ENCODE results near the gene PRSS38.

PRSS38 gene

DNA sequence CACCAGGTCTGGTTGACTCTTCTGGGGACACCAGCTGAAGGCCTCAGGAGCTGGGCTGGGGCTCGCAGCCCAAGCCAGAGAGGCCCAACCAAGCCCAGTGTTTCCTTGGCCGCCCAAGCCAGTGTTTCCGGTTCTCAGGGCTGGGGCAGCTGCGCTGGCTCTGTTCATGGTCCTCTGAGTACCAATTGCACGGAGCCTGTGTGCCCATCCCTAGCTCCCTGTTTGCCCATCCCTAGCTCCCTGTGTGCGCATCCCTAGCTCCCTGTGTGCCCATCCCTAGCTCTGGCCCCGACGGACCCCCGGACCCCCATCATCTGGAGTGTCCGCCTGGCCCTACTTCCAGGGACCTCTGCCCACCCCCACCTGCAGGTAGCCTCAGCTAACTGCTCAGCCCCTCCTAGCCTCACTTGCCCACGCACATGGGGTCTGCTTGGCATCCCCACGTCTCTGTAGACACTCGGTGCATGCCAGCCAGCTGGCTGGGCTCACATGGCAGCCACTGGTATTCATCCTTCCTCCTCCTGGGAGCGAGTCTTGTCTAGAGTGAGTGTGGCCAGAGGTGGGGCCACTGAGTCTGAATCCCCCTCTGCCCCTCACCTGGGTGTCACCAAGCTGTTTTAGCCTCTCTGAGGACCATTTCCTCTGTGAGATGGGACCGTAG, 68.3 kb downstream of the PRSS38 start:
- no peak for TF ChIP-seq CTCF (IDR thresholded peaks at IDR 0.05)
- no peaks in the 10 kb centered on the region for H3K4me1 ChIP-seq (ENCODE audit: control insufficient read depth in 1 of 2, insufficient read depth in 1 of 2, low read depth in 1 of 2, low read length in 1 of 2)
- H3K4me3 ChIP-seq (ENCODE audit: low read depth in 1 of 2, low read length in 1 of 2), result no peak overlapping the region
- no peaks in the 10 kb centered on the region for H3K36me3 ChIP-seq
- H3K27ac ChIP-seq, result no peak overlapping the region
- H3K27me3 ChIP-seq, result peaks cover 35% of the 10 kb centered on the region
- no peaks in the 10 kb centered on the region for H3K9me3 ChIP-seq

DNA sequence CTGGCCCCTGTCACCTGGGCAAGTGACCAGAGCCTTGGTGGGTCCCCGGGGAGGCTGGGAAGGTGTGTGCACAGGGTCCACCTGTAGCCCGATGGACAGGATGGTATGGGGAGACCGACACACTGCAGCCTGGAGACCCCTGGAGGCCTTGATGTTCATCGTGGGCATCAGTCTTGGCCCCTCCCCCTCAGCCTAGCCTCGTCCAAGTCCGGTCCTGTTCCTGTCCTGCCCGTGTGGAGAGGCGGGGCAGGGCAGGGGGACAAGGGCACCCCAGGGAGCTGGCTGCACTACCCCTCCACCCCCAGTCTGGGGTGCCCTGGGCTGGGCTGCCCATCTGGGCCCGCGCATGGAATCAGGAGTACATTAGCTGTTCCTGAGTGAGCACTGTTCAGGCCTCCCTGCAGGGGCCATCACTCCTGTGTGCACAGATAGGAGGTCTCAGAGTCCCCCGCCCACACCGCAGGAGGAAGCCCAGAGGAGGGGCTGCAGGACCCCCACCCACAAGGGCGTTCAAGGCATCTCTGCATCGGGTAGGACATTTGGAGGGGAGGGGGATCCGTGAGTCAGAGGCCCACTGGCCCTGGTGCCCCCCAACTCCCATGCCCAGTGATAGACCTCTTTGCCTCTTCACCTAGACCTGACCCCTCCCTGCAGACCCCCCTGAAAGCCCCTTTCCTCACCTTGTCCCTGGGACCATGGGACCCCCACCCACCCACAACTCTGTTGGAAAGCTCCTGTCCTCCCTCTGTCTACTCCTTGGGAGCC, 69.1 kb downstream of the PRSS38 start:
- no peaks in the 10 kb centered on the region for H3K36me3 ChIP-seq
- TF ChIP-seq CTCF (IDR thresholded peaks at IDR 0.05), result no peak
- no peak overlapping the region for H3K4me3 ChIP-seq (ENCODE audit: low read depth in 1 of 2, low read length in 1 of 2)
- peaks cover 35% of the 10 kb centered on the region for H3K27me3 ChIP-seq
- H3K9me3 ChIP-seq, result no peaks in the 10 kb centered on the region
- no peaks in the 10 kb centered on the region for H3K4me1 ChIP-seq (ENCODE audit: control insufficient read depth in 1 of 2, insufficient read depth in 1 of 2, low read depth in 1 of 2, low read length in 1 of 2)
- no peak overlapping the region for H3K27ac ChIP-seq

- no peaks in the 10 kb centered on the region for H3K4me1 ChIP-seq (ENCODE audit: control insufficient read depth in 1 of 2, insufficient read depth in 1 of 2, low read depth in 1 of 2, low read length in 1 of 2)
- no peak for TF ChIP-seq CTCF (IDR thresholded peaks at IDR 0.05)
- no peak overlapping the region for H3K4me3 ChIP-seq (ENCODE audit: low read depth in 1 of 2, low read length in 1 of 2)
- H3K9me3 ChIP-seq, result no peaks in the 10 kb centered on the region
- H3K27ac ChIP-seq, result no peak overlapping the region
- H3K36me3 ChIP-seq, result no peaks in the 10 kb centered on the region
- peaks cover 35% of the 10 kb centered on the region for H3K27me3 ChIP-seq
These were observed 69.7 kb downstream of the PRSS38 start for GRCh38 chr1:227885135-227885647.

- H3K9me3 ChIP-seq, result no peaks in the 10 kb centered on the region
- no peak for TF ChIP-seq CTCF (IDR thresholded peaks at IDR 0.05)
- no peak overlapping the region for H3K4me3 ChIP-seq (ENCODE audit: low read depth in 1 of 2, low read length in 1 of 2)
- H3K36me3 ChIP-seq, result no peaks in the 10 kb centered on the region
- H3K27ac ChIP-seq, result no peak overlapping the region
- H3K27me3 ChIP-seq, result peaks cover 35% of the 10 kb centered on the region
- no peaks in the 10 kb centered on the region for H3K4me1 ChIP-seq (ENCODE audit: control insufficient read depth in 1 of 2, insufficient read depth in 1 of 2, low read depth in 1 of 2, low read length in 1 of 2)
These were observed 70.4 kb downstream of the PRSS38 start for GRCh38 chr1:227885648-227886502.

DNA sequence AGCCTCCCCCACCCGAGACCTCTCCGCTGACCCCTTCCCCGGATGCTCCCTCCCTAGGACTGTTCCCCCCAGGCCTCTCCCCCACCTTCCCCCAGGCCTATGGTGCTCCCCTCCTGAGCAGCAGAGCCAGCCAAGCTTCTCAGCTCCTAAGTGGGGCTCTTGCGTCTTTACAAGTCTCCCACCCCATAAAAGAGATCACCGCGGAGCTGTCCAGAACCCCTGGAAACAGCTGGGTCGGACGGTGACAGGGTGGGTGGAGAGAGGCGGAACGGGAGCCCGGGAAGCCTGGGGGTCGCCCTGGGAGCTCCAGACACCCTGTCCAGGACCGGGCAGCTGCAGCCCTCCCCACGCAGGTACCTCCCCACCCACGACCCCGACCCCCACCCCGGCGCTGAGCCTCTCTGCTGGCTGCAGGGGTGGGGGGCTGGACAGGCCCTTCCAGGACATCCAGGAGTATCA, 71.1 kb downstream of the PRSS38 start:
- H3K27me3 ChIP-seq, result peaks cover 35% of the 10 kb centered on the region

More for the DNA sequence above, 71.1 kb downstream of the PRSS38 start:
- Histone ChIP-seq H3K4me1 (ENCODE audit: control insufficient read depth in 1 of 2, insufficient read depth in 1 of 2, low read depth in 1 of 2, low read length in 1 of 2) (no peaks in the 10 kb centered on the region), H3K9me3 (no peaks in the 10 kb centered on the region), H3K4me3 (ENCODE audit: low read depth in 1 of 2, low read length in 1 of 2) (no peak overlapping the region), H3K27ac (no peak overlapping the region), H3K36me3 (no peaks in the 10 kb centered on the region)
- no peak for TF ChIP-seq CTCF (IDR thresholded peaks at IDR 0.05)
